Measurements from ENCODE around the gene TNFSF8. TPM values are rescaled to one million over a fixed set of nuclear protein-coding genes. Genes with fewer than 3 reads are reported as not detected.

Gene TNFSF8
- total RNA-seq, 2 donors from 2014 or later = 0.32 to 2.4 TPM

- no peaks in the 10 kb centered on the region for H3K36me3 ChIP-seq
- no peak overlapping the region for H3K27ac ChIP-seq
- DNase-seq (ENCODE audit: low spot score) = no peak
- H3K4me3 ChIP-seq = no peak overlapping the region
- intact Hi-C loops (cut with DNase I) = no loop called here
- 91% methylated on average over 5 of the region's 5 CpGs for WGBS
- H3K4me1 ChIP-seq (replicated peaks) = no peaks in the 10 kb centered on the region
- H3K9me3 ChIP-seq = no peaks in the 10 kb centered on the region
- TF ChIP-seq POLR2AphosphoS5 (IDR thresholded peaks at IDR 0.05) (no peak), POLR2A (IDR thresholded peaks at IDR 0.05) (no peak), CTCF (IDR thresholded peaks at IDR 0.05) (no peak)
- H3K27me3 ChIP-seq (replicated peaks; ENCODE audit: insufficient read depth) = no peaks in the 10 kb centered on the region
Observed at GRCh38 chr9:114931407-114931806, 1.0 kb upstream of the TNFSF8 start.

- Histone ChIP-seq H3K36me3 (no peaks in the 10 kb centered on the region), H3K4me1 (replicated peaks) (no peaks in the 10 kb centered on the region), H3K4me3 (no peak overlapping the region), H3K27ac (no peak overlapping the region), H3K27me3 (replicated peaks; ENCODE audit: insufficient read depth) (no peaks in the 10 kb centered on the region), H3K9me3 (no peaks in the 10 kb centered on the region)
- WGBS = 67% methylated on average over 5 of the region's 5 CpGs
- no peak for DNase-seq (ENCODE audit: low spot score)
- intact Hi-C loops (cut with DNase I) = no loop called here
- TF ChIP-seq CTCF (IDR thresholded peaks at IDR 0.05) = no peak
- no peak for TF ChIP-seq POLR2AphosphoS5 (IDR thresholded peaks at IDR 0.05)
- no peak for TF ChIP-seq POLR2A (IDR thresholded peaks at IDR 0.05)
Observed at GRCh38 chr9:114929201-114929600, 1.2 kb downstream of the TNFSF8 start.

GRCh38 chr9:114928671-114929070 is 1.7 kb downstream of the TNFSF8 start:
- intact Hi-C loops (cut with DNase I) = no loop called here

GRCh38 chr9:114928136-114928535 is 2.3 kb downstream of the TNFSF8 start:
- no peak for DNase-seq (ENCODE audit: low spot score)
- no peaks in the 10 kb centered on the region for H3K9me3 ChIP-seq
- H3K4me3 ChIP-seq = no peak overlapping the region
- WGBS = 95% methylated on average over 3 of the region's 3 CpGs
- no peaks in the 10 kb centered on the region for H3K4me1 ChIP-seq (replicated peaks)
- H3K27me3 ChIP-seq (replicated peaks; ENCODE audit: insufficient read depth) = no peaks in the 10 kb centered on the region
- intact Hi-C loops (cut with DNase I) = no loop called here
- no peaks in the 10 kb centered on the region for H3K36me3 ChIP-seq
- no peak overlapping the region for H3K27ac ChIP-seq
- TF ChIP-seq CTCF (IDR thresholded peaks at IDR 0.05) (no peak), POLR2AphosphoS5 (IDR thresholded peaks at IDR 0.05) (no peak), POLR2A (IDR thresholded peaks at IDR 0.05) (no peak)

More at GRCh38 chr9:114928671-114929070, 1.7 kb downstream of the TNFSF8 start:
- 80% methylated on average over 1 of the region's 1 CpG for WGBS
- H3K27me3 ChIP-seq (replicated peaks; ENCODE audit: insufficient read depth) = no peaks in the 10 kb centered on the region
- H3K27ac ChIP-seq = no peak overlapping the region
- no peak for DNase-seq (ENCODE audit: low spot score)
- no peak overlapping the region for H3K4me3 ChIP-seq
- TF ChIP-seq CTCF (IDR thresholded peaks at IDR 0.05) (no peak), POLR2AphosphoS5 (IDR thresholded peaks at IDR 0.05) (no peak), POLR2A (IDR thresholded peaks at IDR 0.05) (no peak)
- H3K36me3 ChIP-seq = no peaks in the 10 kb centered on the region
- H3K4me1 ChIP-seq (replicated peaks) = no peaks in the 10 kb centered on the region
- H3K9me3 ChIP-seq = no peaks in the 10 kb centered on the region

GRCh38 chr9:114925672-114926071 is 4.7 kb downstream of the TNFSF8 start:
- intact Hi-C loops (cut with DNase I) = no loop called here
- Histone ChIP-seq H3K36me3 (no peaks in the 10 kb centered on the region), H3K9me3 (no peaks in the 10 kb centered on the region), H3K27me3 (replicated peaks; ENCODE audit: insufficient read depth) (no peaks in the 10 kb centered on the region), H3K27ac (no peak overlapping the region), H3K4me3 (no peak overlapping the region), H3K4me1 (replicated peaks) (no peaks in the 10 kb centered on the region)
- TF ChIP-seq CTCF (IDR thresholded peaks at IDR 0.05) (no peak), POLR2AphosphoS5 (IDR thresholded peaks at IDR 0.05) (no peak), POLR2A (IDR thresholded peaks at IDR 0.05) (no peak)
- DNase-seq (ENCODE audit: low spot score) = no peak
- 61% methylated on average over 2 of the region's 2 CpGs for WGBS

Measured in prostate gland (tissue), 2 donors.